NCI-H1436 treated with DMSO at 0.1 percent for 48 hours (cell line): ENCODE data around the gene TMEM212.

Experiments
- DNase-seq: peaks from one replicate; lab custom pipeline; 2025; lab: John Stamatoyannopoulos, UW

TMEM212 gene

DNA sequence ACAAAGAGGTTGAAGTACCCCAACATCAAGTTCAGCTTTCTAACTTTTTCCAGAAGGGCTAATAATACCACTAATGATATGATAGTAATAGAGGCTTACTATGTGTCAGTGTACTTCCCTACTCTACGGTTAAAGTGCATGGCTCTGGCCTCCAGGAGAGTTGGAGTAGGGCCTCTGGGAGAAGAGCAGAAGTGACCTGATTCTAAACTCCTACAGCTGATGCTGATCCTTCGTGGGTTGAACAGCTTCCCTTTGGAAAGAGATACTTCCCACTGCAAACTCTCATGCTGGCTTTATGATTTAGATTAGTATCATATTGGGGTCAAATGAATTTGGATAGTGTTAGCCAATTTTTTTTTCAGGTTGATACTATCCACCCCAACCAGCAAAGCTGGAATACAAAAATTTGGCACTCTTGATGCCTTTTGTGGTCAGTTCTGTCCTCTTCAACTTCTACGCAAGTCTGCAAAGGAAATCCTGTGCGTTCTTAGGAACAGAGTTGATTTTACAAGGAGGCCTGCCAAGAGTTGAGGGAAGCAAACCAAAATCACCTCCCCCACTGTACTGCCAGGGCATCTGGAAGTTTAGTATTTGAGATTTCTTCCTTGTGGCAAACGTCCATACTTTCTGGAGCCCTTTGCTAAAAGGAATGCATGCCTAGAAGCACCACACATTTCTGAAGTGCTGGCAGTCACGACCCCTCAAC lies 17.8 kb downstream of the TMEM212 start:
- DNase-seq = no peak

DNA sequence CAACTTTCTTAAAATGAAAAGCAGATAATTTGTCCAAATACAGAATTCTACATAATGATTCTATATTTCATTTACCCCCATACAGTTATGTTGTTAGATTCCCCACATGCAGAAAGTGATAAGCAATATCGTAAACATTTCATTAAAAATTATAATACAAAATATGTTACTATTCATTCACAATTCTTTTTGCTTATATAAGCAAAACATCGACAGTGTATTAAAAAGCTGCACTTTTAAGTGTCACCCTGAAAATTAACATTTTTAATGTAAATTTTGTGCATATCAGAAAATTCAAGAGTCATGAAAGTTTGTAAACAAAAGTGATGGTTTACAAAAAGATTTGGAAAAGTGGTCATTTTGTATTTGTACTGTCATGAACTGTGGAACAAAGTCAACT lies 19.2 kb downstream of the TMEM212 start:
- no peak for DNase-seq

DNA sequence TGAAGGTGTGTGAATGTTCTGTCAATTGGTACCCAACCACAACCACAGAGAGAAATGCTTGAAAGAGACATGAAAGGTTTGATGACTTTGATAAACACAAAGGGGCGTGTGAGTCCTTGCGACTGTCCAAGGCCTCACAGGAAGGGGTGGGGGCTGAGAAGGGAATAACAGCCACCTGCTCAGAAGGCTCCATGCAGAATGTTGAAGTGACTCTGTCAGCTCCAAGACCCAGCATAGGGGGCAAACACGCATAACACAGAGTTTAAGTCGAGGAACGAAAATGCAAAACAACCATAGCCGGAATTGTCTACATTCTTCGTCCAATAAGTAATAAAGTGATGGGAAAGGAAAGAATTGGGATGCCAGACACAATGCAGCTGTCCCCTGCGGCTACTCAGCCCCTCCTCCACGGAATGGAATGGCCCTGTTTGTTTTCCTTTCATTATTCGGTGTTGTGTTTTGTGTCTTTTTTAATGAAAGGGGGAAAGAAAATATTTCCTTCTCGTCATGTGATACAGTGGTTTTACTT lies 19.9 kb downstream of the TMEM212 start:
- no peak for DNase-seq

DNA sequence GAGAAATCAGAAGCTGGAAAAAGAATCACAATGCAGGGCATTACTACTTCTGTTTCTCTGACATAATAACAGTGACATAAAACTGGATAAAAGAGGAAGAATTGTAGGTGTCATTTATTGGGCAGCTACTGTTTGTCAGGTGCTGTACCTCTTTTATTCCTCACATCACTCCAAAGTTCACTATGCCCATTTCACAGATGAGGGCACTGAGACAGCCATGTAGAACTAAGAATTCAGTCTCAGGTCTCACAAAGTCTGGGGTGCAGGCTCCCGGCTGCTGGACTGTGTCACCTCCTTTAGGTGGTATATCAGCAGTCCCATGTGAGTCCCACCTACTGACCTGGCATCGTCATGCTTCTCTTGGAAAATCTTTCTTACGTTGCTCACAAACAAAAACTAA lies 20.8 kb downstream of the TMEM212 start:
- DNase-seq = no peak

DNA sequence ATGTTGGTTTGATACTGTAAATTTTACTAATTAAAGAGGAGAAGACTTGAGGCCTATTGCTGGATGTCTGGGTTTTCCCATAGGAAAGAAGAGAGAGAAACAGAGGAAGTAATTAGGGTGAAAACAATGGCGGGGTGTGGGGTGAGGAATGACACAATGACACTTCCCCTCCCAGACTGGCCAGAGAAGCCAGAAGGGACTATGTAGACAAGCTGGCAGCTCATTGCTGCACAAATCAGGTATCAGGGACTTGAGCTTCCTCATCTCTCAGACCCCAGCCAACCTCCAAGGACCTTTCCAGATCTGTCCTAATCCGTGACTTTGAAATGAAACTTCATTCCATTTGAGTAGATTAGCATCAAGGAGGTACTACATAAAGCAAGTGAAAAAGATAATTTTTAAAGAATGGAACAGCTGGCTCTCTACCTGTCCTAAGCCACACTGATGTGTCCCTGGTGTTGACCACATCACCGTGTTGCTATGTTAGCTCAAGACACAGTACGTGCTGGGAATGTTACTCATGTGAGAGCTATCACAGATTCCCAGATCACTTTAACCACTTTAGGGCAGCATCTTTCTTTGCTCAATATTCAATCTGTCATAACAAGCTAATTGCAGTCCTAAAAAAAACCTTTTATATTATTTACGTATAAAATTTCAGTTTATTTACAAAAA lies 22.2 kb downstream of the TMEM212 start:
- no peak for DNase-seq

DNA sequence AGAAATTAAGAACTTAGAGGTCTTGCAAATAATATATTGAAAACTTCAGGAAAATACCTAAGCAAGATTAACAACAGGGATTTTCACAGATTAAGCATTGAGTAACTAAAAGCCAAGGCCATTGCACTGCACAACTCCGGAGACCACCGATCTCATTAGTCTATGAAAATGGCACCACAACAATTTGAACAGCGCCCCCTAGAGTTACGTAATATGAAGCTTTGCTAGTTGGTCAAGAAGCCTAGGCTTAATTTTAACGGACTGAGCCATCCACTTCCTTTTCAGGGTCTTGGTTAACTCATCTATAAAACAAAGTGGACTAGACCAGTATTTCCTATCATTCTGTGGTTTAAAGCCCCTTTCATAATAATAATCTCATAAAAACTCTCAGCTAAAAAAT lies 24.8 kb downstream of the TMEM212 start:
- no peak for DNase-seq

DNA sequence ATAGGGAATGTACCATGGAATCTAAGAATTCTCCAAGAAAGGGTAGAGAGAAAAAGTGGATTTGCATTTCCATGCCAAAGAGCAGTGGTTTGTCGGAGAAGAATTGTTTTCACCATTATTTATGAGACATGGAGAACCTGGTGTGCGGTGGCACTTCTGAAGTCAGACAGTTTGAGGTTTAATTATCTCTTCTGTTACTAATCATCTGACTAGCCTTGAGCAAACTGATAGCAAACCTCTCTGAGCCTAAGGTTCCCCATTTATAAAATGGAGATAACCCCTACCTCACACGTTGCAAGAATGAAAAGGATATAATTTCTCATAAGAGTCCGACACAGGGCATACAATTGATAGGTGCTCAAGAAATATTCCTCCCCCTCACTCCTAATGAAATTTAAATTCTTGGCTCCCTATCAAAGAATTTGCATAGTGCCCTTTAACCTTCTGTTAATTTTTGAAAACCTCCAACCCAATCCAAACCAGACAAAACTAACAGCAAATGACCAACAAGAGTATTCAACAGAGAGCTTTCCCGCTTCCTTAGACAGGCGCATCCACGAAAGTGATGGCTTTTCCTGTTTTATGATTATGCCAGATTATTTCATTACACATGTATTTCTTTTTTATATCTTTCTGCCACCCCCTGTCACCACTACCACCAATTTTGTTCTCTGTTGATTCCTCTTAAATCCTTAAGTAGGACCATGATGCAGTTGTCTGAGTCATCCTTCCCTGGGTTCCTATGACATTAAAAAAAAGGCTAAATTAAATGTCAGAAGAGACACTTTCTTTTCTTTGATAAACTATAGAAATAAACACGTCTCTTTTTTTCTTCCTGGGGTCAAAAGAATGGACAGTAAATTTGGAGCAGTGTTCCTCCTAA lies 28.5 kb downstream of the TMEM212 start:
- no peak for DNase-seq

DNA sequence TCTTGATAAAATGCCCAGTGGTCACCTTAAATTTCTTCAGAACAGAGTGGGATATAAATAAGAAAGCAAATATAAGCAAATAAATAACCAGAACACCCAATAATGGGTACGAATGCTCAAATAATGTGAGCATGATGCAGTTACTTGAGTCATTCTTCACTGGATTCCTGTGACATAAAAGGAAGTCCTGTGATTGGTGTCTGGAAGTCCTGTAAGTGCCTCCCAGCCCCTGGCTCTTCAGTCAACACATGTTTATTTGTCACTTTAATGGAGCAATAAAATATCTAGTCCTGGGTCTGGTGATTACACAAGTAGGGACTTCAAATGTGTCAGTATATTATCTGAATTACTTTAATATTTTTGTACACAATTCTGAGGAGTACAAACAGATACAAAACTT lies 30.4 kb downstream of the TMEM212 start:
- no peak for DNase-seq

DNA sequence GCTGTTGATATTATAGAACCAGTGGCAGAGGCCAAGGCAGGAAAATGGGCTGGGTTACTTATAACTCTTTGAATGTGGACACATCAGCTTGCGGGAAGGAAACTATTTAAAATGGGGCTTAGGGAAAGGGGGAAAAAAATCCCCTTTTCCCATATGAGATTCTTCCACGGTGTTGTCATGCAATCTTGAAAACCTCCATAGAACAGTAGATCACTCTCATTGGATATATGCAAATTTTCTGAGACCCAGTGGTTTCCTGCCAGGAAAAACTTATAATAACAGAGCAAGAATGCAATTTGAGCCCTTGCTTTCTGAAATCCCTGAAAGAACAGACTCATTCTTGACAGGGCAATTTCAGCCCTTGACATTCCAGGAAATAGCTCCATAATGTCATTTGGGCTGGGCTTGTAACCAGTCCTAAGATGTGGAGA lies 31.1 kb downstream of the TMEM212 start:
- DNase-seq = no peak

DNA sequence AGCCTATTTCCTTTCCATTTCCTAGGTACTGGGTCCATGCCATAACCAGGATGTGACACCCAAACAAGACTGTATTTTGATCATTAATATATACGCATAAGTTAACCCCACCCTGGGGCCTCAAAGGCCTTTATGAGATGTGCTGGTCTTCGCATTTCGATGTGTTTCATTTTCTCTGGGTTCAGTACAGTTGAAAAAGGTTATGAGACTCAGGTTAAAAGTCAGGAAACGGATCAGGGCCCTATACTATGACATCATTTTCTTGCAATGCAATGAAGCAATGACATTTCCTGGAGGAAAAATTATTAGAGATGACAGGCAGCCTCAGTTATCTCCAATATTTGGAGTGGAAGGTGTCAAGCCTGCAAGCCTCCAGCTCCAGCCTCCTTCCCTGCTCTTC lies 31.7 kb downstream of the TMEM212 start:
- DNase-seq = no peak

DNA sequence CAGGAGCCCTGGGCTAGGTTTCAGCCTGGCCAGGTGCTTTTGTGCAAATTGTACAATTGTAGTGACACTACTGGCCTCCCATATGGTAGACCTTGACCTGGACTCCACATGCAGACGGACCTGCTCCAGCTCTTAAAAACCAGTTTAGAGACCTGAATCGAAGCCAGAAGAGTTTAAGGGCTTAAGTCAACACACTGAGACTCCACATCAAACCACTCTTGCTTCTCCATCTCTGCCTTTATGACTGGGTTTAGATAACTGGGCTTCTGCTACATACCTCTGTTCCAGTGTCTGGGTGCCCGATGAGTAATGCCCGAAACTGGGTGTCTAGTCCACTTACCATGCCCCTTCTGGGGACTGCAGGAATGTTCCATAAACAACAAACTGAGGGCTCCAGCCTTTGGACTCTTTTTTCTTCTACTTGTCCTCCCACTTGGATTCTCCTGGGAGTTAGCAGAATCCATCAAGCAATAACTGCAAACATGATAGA lies 32.8 kb downstream of the TMEM212 start:
- no peak for DNase-seq

DNA sequence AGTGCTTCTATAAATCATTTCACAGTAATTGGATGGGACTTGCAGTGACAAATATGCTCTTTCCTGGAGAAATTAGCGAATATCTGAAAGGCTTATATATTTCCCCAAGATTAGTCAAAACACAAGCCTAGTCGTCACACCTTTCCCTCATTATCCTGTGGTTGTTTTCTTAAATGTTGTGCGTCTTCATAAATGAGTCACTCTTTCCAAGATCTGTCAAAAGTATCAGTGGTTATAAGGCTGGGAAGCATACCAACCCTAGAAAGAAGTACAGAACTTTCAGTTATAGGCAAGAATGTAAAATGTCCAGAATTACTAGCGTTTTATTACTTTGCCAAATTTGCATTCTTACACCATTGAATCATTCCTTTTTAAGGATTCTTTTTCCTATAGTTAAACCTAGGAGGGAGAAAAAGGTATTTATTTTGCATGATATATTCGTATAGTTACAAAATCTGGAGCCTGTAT lies 33.6 kb downstream of the TMEM212 start:
- no peak for DNase-seq

DNA sequence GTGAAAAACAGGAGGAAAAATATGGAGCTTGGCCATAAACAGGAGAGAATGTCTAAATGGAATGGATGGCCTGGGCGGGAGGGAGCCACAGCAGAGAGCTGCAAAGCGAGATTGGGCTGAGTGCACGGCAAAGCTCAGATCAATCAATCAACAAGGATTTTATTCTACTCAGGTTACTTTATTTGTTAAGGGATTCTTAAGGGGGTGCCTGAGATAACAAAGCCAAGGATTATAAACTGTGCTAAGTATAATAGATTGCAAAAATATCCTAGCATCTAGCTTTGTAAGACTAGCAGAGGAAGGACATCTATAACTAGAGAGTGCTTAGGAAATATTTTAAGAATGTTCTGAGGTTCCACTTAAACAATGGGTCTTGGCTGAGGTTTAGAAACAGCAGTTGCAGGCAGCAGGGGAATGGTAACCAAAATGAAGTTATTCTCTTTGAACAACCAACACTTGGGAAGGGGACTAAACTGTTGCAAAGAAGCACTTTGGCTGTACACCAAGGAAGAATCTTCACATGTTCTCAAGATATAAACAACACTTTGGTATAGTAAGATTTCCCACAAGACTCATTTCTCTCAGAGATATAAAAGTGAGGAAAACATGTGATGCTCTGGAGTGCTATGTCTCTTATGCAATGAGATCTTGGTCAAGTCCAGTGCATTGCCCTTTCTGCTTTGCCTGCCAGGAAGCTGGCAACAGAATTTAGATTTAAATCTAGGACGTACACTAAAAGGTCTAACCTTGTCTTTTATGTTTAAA lies 35.5 kb downstream of the TMEM212 start:
- DNase-seq = no peak

DNA sequence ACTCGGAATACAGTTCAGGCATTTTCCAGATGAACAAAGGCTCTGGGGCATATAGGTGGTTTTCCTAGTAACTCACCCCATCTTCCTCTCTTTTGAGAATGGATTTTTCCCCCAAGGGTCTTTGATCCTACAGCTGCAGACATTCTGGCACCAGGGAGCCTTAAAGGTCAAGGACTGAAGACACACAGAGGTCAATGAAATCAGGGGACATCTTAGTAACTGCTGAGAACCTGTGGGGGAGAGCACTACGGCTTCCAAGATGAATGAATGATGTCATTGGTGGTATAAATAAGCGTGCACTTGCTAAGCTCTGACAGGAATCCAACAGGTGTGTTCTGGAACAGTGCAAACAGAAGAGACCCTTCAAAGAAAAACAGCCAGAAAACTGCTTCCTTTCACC lies 36.3 kb downstream of the TMEM212 start:
- DNase-seq = no peak

DNA sequence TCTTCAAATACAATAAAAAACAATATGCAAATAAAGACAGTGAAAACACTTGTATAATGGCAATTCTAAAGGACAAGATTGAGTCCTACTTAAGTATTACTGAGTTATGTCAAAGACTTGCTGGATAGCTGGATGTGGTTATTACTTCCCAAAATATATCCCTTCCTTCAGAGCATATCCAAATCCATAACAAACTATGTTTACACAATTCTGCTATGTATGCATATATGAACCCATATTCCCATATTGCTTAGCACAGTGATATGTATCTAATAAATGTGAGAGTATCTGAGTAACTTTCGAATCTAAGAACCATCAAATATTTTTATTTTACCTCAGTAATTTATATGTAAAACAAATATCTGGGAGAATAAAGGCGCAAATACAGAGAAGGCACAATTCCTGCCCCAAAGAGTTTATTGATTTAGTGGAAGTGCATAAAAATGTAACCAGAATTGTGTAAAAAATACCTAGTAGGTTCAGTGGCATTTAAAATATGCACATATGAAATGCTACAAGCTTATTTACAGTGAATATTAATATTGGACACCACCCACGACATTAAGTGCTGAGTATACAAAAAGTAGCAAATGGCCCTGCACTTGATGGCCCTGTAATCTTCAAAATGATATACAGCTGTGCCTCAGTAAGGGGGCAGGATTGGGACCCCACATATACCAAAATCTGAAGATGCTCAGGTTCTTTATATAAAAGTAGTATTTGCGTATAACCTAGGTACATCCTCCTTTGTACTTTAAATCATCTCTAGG lies 37.1 kb downstream of the TMEM212 start:
- DNase-seq = no peak

DNA sequence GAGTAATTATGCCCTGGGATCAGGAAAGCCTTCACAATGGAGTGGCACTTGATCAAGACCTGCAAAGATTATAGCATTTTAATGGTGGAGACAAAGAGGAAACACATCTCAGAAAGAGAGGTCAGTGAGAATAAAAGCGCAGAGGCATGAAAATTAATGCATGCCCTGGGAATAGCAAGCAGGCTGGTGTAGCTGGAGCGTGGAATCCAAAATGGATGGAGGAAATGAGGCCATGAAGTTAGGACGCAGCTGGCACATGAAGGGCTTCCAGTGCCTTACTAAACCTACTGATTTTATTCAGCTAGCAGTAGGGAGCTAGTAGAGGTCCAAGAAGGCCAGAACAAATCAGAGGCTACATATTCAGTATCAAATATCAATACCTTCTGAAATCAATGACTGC lies 38.1 kb downstream of the TMEM212 start:
- no peak for DNase-seq

DNA sequence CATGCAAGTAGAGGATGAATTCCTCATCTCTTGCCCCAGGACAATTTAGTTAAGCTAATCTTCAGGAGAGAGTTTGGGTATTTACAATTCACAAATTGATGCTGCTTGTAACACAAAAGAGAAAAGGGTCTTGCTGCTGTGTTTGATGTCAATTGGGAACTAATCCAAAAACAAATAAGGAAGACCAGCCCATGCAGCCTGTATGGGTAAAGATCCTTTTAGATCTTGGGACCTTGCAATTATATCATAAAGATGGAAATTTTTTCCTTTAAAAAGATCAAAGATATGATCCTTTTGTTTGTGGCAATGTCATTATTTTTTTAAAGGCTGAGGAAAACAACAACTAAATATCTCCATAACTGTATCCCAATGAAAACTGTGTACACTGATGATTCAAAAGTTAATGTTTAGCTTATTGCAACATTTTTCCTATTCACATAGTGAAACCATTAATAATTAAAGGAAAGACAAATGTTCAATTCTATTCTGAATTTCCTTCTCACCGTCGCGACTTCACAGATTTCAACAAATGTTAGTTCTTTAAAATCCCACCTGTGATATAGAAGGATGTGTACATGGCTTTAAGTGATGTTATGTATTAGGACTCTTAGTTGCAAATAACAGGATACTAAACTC lies 40.2 kb downstream of the TMEM212 start:
- DNase-seq = no peak

DNA sequence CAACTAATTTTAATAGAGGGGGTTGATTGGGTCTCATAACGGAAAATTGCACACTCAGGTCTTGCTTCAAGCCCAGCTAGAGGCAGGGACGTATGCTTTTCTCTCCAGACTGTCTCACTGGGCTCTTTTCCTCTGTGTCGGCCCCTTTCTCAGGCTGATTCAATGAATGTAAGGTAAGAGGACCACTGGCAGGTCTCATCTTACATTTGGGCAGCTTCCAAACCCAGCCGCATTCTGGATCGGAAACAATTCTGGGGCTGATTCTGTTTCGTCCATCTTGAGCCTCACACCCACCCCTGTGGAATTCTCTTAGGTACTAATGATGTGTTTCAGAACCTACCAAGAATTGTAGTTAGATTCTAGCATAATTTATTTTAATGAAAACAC lies 40.7 kb downstream of the TMEM212 start:
- DNase-seq = no peak

DNA sequence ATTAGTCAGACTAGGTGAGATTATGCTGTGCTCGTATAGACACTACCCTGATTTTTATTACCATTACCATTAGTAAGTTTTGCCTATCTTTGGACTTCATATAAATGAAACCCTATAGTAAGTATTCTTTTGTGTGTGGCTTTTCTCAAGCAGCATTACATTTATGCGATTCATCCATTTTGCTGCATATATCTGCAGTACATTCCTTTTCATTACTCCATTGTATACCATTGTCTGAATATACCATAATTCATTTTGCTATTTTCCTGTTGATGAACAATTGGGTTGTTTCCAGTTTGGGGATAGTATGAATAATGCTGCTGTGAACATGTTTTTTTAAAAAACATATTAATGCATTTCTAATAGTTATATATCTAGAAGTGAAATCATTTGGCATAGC lies 45.3 kb downstream of the TMEM212 start:
- DNase-seq = no peak

DNA sequence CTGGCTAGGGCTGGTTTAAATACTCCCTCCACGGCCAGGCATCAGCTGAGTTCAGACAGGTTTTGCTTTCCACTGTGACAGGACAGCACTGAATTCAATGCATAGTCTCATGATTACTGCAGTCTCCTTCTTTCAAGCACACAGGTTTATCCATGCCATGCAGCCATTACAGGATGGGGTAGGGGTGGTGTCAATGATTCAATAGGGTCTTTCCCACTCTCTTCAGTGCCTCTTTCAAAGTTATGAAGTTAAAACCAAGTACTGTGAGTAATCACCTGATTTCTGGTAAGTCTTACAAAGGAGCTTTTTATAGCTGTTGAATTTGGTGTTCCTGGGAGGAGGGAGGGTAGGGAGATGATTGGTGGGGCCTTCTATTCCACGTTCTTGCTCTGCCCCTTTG lies 47.2 kb downstream of the TMEM212 start:
- no peak for DNase-seq
